AG09309 (cell line): ENCODE data around the gene PARN.
"Not testable (repeated sequence)": the region's sequence is repeated elsewhere in the genome, so short reads cannot be mapped to it uniquely, and the experiment has no call there.

Experiments
- DNase-seq: peaks from one replicate; pipeline ENCODE4 v3.0.0-alpha.2; 2010; ENCODE audit warnings: low read depth
- H3K4me3 ChIP-seq: 2 replicates; pipeline ENCODE4 v1.5.1; 2011; ENCODE audit warnings: mild to moderate bottlenecking, low read depth, low read length, moderate library complexity; ENCODE audit not compliant: control insufficient read depth
- CTCF ChIP-seq: IDR thresholded peaks from 2 replicates; pipeline ENCODE4 v1.5.1; 2011; ENCODE audit warnings: mild to moderate bottlenecking, low read depth, low read length, inconsistent platforms; ENCODE audit not compliant: insufficient read depth, control insufficient read depth; ENCODE audit errors: missing control alignments

The PARN gene

GRCh38 chr16:14400285-14400977 is 229.6 kb downstream of the PARN start:
- DNase-seq: no peak
- no peak for TF ChIP-seq CTCF

GRCh38 chr16:14399378-14400284 is 230.4 kb downstream of the PARN start:
- no peak for DNase-seq
- H3K4me3 ChIP-seq: peak overlapping the region; percentile 17
- TF ChIP-seq CTCF: no peak

More at GRCh38 chr16:14400285-14400977, 229.6 kb downstream of the PARN start:
- no peak overlapping the region for H3K4me3 ChIP-seq

GRCh38 chr16:14398014-14398717 is 231.9 kb downstream of the PARN start:
- H3K4me3 ChIP-seq: no peak overlapping the region
- no peak for TF ChIP-seq CTCF
- no peak for DNase-seq

- not testable (repeated sequence) for DNase-seq, H3K4me3 ChIP-seq
These were observed 234.3 kb downstream of the PARN start for GRCh38 chr16:14395710-14396304.

- no peak overlapping the region for H3K4me3 ChIP-seq
- DNase-seq: no peak
- TF ChIP-seq CTCF: no peak
These were observed 235.2 kb downstream of the PARN start for GRCh38 chr16:14394834-14395233.

- DNase-seq: no peak
These were observed 237.1 kb downstream of the PARN start for GRCh38 chr16:14392960-14393359.

More at GRCh38 chr16:14392960-14393359, 237.1 kb downstream of the PARN start:
- TF ChIP-seq CTCF: no peak
- H3K4me3 ChIP-seq: no peak overlapping the region
